CD4-positive, alpha-beta T cell treated with Interferon alpha-2 for 1 hour (primary cell): ENCODE data around the gene CTBP1.

Source experiments
- DNase-seq, 2 donors: peaks; one replicate each; pipeline ENCODE4 v3.0.0-alpha.2; 2020 to 2022

The CTBP1 gene

DNA sequence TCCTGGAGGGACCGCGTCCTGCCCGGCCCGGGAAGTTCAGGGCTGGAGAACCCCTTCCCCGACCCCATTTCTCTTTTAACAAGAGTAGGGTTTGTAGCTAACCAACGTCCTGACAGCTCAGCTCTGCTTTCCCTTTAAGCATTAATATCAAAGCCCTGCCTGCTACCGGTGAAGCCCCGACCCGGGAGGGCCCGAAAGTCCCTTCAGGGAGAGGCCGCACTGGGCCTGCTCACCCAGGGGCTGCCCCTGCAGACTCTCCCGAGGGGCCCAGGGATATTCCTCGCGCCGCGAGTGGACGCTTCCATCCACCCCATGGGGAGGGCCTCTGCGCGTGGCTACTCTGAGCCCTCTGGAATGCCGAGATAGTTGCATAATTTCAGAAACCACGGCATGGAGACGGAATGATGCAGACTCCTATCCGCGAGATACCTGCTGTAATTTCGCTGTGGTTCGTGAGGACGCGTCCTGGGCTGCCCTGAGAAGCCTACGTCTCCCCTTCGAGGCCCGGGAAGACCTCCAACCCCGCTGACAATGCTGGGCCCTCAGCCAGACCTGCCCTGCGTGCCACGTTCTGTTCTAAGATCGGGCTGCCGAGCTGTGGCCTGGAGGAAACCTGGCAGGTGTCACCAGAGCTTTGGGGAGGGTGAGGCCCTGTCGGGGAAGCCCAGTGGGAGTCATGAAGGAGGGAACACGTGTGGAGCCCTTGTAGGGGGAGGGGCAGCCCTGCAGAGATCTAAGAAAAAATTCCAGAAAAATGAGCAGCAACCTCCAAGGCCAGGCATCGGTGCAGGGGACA lies 999 bp upstream of the CTBP1 start:
- DNase-seq, result peak; percentile 41 to 71

GRCh38 chr4:1249148-1249730 lies 309 bp upstream of the CTBP1 start:
- peak; percentile 83 to 90 for DNase-seq

DNA sequence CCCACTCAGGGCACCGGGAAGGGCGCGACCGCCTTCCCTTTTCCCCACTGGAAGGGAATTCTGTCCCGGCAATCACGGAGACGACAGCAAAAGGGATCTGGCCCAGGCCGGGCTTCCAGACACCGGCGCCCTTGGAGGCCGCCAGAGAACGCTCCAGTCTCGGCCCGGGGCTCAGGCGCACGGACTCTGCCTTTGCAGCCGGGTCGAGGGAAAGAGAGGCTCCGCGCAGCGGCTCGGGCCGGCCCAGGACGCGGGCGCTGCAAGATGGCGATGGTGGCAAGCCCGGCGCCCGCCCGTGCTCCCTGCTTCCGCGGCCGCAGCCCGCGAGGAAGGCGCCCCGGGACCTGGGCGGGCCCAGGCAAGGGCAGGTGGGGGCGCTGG lies 1.1 kb downstream of the CTBP1 start:
- no peak for DNase-seq

GRCh38 chr4:1246901-1247863 lies 1.7 kb downstream of the CTBP1 start:
- peak in 1 of 2 donors; percentile 20 for DNase-seq

GRCh38 chr4:1246111-1246881 lies 2.6 kb downstream of the CTBP1 start:
- DNase-seq, result no peak

DNA sequence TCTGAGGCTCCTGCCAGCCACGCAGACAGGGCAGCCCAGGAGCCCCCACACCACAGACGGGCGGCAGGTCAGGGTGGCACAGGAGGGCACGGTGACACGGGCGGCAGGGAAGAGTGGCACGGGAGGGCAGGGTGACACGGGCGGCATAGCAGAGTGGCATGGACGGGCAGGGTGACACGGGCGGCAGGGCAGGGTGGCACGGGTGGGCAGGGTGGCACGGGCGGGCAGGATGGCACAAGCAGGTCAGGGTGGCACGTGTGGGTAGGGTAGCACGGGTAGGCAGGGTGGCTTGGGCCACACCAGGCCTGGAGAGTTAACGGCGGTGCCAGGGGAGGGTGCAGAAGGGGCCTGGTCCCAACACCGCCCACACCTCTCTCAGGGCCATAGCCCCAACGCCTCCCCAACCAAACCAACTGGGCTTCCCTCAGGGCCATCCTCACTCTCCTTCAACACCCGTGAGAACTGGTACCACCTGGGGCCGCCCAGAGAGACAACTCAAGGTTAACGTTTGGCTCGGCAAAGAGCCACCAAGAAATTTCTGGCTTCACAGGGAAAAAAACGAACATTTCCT lies 3.4 kb downstream of the CTBP1 start:
- DNase-seq, result peak in 1 of 2 donors; percentile 1

- no peak for DNase-seq
These were observed 3.9 kb downstream of the CTBP1 start for GRCh38 chr4:1244978-1245471.

GRCh38 chr4:1244081-1244977 lies 4.6 kb downstream of the CTBP1 start:
- DNase-seq, result no peak

GRCh38 chr4:1243451-1244080 lies 5.4 kb downstream of the CTBP1 start:
- no peak for DNase-seq

DNA sequence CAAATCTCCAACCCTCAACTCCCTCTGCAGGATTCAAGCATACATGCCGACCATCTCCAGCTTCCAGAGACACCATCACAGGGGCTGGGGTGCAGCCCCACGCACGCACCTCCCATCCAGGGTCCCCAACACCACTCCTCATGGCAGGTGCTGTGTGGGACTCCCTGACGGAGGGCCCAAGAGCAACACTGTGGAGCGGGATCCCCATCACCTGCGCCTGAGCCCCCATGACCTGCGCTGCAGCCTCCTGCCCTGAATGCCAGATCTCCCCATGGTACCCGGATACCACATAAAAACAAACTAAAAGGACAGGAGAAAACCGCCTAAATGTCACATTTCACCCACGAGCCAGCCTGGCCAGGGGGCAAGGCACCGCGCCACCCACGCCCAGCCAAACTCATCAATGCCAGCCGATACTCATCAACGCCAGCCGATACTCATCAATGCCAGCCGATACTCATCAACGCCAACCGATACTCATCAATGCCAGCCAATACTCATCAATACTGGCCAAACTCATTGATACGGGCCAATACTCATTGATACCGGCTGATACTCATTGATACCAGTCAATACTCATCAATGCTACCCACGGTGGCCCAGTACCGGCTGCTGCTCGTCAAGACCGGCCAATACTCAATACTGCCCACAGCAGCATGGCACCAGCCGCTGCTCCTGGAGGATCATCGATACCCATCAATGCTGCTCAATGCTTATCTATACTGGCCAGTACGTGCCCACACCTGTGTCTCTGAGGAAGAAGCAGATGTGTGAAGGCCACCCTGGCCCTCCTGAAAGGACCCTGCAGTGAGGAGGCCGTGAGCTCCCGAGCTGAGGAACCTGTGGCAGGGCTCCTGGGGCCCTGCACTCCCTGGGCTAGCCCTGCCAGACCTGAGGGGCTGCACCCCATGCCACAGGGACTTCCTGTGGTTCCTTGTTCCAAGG lies 6.2 kb downstream of the CTBP1 start:
- no peak for DNase-seq

- DNase-seq, result no peak
These were observed 6.9 kb downstream of the CTBP1 start for GRCh38 chr4:1241936-1242505.

DNA sequence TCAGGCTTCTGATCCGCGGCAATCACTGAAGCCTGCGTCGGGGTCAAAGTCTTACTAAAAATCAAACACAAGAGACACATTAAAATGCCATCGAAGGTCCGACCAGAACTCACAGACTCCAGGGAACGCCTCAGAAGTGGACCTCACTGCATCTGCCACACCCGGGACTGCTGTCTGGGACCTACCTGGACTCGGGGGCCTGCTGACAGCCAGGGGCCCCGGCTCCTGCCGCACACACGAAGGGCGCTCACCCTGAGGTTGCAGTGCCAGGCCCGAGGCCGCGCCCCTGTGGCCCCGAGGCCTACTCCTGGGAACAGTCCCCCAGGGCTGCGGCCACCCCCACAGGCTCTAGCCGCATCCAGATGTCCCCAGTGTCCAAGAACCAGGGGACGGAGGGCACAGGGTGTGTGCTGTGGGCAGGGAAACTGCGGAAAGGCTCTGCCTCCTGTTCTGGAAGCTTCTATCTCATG lies 7.4 kb downstream of the CTBP1 start:
- DNase-seq, result no peak

DNA sequence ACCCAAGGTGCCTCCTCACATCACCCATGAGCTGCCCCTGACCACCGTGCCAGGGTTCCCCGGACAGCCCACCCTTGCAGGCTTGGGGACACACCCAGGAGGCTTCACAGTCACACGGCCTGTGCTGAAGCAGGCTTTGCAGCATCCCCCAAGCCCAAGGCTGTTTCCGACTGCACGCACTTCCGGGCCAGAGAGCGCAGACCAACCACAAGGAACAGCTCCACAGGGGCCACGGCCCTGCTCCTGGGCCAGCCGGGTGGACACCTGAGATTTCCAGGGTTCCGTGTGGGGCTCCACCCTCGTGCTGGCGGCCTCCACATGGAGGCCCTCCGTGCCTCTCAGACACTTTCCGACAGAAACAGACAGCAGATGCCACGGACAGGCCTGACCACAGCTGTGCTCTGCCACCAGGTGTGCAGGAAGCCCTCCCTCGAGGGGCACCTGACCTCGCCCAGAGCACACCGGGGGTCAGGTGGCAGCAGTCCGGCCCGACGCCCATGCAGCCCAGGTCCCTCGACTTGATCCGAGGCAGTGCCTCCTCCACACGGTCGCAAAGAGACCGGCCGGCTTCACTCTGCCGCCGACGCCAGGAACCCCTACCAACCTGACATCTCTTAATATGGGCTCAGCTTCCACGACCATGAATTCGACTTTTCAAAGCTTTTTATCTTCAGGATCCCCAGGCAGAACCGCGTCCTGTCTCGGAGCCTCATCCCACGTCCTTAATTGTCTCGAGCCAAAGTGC lies 8.0 kb downstream of the CTBP1 start:
- DNase-seq, result no peak

- DNase-seq, result no peak
These were observed 9.0 kb downstream of the CTBP1 start for GRCh38 chr4:1239950-1240307.

- no peak for DNase-seq
These were observed 9.6 kb downstream of the CTBP1 start for GRCh38 chr4:1239141-1239949.

- no peak for DNase-seq
These were observed 10.3 kb downstream of the CTBP1 start for GRCh38 chr4:1238676-1239000.

DNA sequence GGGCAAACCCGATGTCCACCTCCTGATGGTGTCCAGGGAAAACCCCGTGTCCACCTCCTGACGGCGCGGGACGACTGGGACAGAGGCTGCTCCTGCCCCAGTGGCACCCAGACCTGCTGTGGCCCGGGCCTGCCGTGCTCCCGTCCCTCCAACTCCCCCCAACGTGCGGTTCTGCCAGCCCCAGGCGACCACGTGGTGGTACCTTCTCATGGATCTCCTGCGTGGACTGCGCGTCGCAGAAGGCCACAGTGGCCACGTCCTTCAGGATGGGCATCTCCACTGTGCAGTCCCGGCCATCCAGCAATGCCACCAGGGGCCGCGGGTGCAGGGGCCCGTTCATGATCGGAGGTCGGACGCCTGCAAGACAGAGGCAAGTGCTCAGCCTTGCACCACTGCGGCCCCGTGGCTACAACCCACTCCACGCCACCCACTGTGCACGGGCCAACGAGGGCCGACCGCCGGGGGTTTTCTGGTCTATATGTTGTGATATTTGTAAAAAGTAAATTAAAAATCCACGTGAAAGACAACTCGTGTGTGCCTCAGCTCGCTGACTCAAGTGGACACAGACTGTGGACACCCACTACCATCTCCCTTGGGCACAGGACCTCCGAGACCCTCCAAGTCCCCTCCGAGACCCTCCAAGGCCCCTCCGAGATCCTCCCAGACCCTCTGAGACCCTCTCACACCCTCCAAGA lies 10.8 kb downstream of the CTBP1 start:
- no peak for DNase-seq
